MM.1S (cell line): ENCODE data around the gene KRT32.

Source experiments
- CTCF ChIP-seq: fragments of 300-600 bp; sonication (generic); IDR thresholded peaks from 2 replicates; pipeline ENCODE4 v1.5.1; 2016; ENCODE audit warnings: antibody characterized with exemption, low read length, mixed read lengths
- EZH2 ChIP-seq: fragments of 300-600 bp; sonication (generic); optimal IDR thresholded peaks from 2 replicates; pipeline ENCODE3; 2017; ENCODE audit warnings: low read depth, mild to moderate bottlenecking, antibody characterized with exemption, low read length, mixed read lengths
- EZH2phosphoT487 ChIP-seq: fragments of 300-600 bp; sonication (generic); IDR thresholded peaks from 2 replicates; pipeline ENCODE4 v1.6.1; 2018; ENCODE audit warnings: antibody characterized with exemption, low read length

DNA sequence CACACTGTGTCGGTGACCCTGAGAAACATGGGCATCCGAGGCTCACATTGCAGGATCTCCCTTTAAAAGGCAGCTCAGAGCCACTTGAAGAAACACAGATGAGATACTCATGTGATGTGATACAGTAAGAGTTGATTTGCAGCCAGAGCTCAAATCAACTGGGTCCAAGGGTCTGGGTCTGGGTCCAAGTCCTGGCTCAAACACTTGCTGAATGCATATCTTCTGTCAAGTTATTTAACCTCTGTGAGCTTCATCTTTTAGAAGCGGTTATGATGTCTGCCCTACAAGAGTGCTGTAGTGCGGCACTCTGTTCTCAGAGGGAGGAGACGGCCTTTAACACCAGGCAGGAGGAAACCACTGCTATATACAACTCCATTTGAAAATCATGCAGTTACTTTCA, 32.8 kb downstream of the KRT32 start:
- TF ChIP-seq CTCF (no peak), EZH2phosphoT487 (no peak), EZH2 (no peak)
